Measurements from ENCODE around the gene DENND2C. TPM values are rescaled to one million over a fixed set of nuclear protein-coding genes. Genes with fewer than 3 reads are reported as not detected.

The DENND2C gene
- total and polyA plus RNA-seq, 10 donors = 0.28 to 3.1 (median 1.6) TPM

GRCh38 chr1:114716304-114717170, 46.7 kb upstream of the DENND2C start, which contains the start of gene NRAS:
Gene NRAS, minus strand, starts transcription at chr1:114716771. Its CDS starts 611 bp downstream, at chr1:114716160.
- no peaks in the 10 kb centered on the region for H3K27me3 ChIP-seq (replicated peaks in 1 of 7)
- H3K27ac ChIP-seq = peak within 1 kb of the TSS; percentile 89 to 95 (median 92)
- intact Hi-C loops (cut with DNase I; ENCODE audit: low total_unique reads) = loop anchor here (5.0 to 10.0 kb wide), 2 partner anchors 41 to 132 kb away; partner anchors contain the start of genes BCAS2 and CSDE1
- peaks cover 17 to 57% (median 35%) of the 10 kb centered on the region in 6 donors for H3K4me1 ChIP-seq
- no peaks in the 10 kb centered on the region for H3K9me3 ChIP-seq
- H3K4me3 ChIP-seq = peak within 1 kb of the TSS; percentile 73 to 88 (median 78)
- peaks cover 0 to 84% (median 58%) of the 10 kb centered on the region in 6 donors for H3K36me3 ChIP-seq
- WGBS, 5 donors = 0 to 1% (median 1%) methylated on average over 38 of the region's 38 CpGs
- DNase-seq = peak; percentile 98
- peak in 1 of 3 donors; percentile 21 for TF ChIP-seq POLR2A (IDR thresholded peaks at IDR 0.05)
- peak; percentile 93 to 97 (median 94) for TF ChIP-seq POLR2AphosphoS5 (IDR thresholded peaks at IDR 0.05)
- peak in 1 of 11 experiments; percentile 15 for TF ChIP-seq CTCF (IDR thresholded peaks at IDR 0.05 in 8 of 11, conservative IDR thresholded peaks at IDR 0.05 in 3 of 11)

DNA sequence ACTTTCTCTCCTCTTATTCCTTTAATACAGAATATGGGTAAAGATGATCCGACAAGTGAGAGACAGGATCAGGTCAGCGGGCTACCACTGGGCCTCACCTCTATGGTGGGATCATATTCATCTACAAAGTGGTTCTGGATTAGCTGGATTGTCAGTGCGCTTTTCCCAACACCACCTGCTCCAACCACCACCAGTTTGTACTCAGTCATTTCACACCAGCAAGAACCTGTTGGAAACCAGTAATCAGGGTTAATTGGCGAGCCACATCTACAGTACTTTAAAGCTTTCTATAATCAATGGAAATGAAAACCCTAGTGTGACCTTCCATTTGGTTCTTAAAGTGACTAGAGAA, 46.1 kb upstream of the DENND2C start:
- 46 to 57% (median 50%) methylated on average over 4 of the region's 4 CpGs for WGBS, 5 donors
- Histone ChIP-seq H3K4me1 (peaks cover 17 to 57% (median 35%) of the 10 kb centered on the region in 6 donors), H3K9me3 (no peaks in the 10 kb centered on the region), H3K4me3 (peak overlapping the region; percentile 73 to 88 (median 78)), H3K36me3 (peaks cover 0 to 84% (median 58%) of the 10 kb centered on the region in 6 donors), H3K27me3 (replicated peaks in 1 of 7) (no peaks in the 10 kb centered on the region), H3K27ac (peak overlapping the region; percentile 89 to 95 (median 92))
- TF ChIP-seq CTCF (IDR thresholded peaks at IDR 0.05 in 8 of 11, conservative IDR thresholded peaks at IDR 0.05 in 3 of 11) (no peak), POLR2AphosphoS5 (IDR thresholded peaks at IDR 0.05) (no peak), POLR2A (IDR thresholded peaks at IDR 0.05) (no peak)
- intact Hi-C loops (cut with DNase I; ENCODE audit: low total_unique reads) = loop anchor here (5.0 to 10.0 kb wide), 2 partner anchors 41 to 131 kb away; partner anchors contain the start of genes BCAS2 and CSDE1
- no peak for DNase-seq

GRCh38 chr1:114712977-114713376, 43.1 kb upstream of the DENND2C start:
- H3K36me3 ChIP-seq = peaks cover 4 to 84% (median 53%) of the 10 kb centered on the region in 6 donors
- H3K9me3 ChIP-seq = no peaks in the 10 kb centered on the region
- no peak for TF ChIP-seq POLR2AphosphoS5 (IDR thresholded peaks at IDR 0.05)
- no peak for TF ChIP-seq CTCF (IDR thresholded peaks at IDR 0.05 in 8 of 11, conservative IDR thresholded peaks at IDR 0.05 in 3 of 11)
- TF ChIP-seq POLR2A (IDR thresholded peaks at IDR 0.05) = no peak
- H3K27ac ChIP-seq = no peak overlapping the region
- no peaks in the 10 kb centered on the region for H3K27me3 ChIP-seq (replicated peaks in 1 of 7)
- peaks cover 17 to 57% (median 35%) of the 10 kb centered on the region in 6 donors for H3K4me1 ChIP-seq
- 84 to 96% (median 89%) methylated on average over 4 of the region's 4 CpGs for WGBS, 5 donors
- intact Hi-C loops (cut with DNase I; ENCODE audit: low total_unique reads) = loop anchor here (10.0 kb wide), 1 partner anchor 128 kb away; the partner anchor contains the start of gene BCAS2
- no peak for DNase-seq
- H3K4me3 ChIP-seq = no peak overlapping the region

GRCh38 chr1:114710360-114710759, 40.5 kb upstream of the DENND2C start:
- Histone ChIP-seq H3K4me3 (no peak overlapping the region), H3K4me1 (peaks cover 9 to 35% (median 18%) of the 10 kb centered on the region in 6 donors), H3K36me3 (peaks cover 8 to 100% (median 67%) of the 10 kb centered on the region in 6 donors), H3K27ac (no peak overlapping the region), H3K27me3 (replicated peaks in 1 of 7) (no peaks in the 10 kb centered on the region), H3K9me3 (no peaks in the 10 kb centered on the region)
- 93 to 100% (median 98%) methylated on average over 3 of the region's 3 CpGs for WGBS, 5 donors
- intact Hi-C loops (cut with DNase I; ENCODE audit: low total_unique reads) = loop anchor here (10.0 kb wide), 1 partner anchor 126 kb away; the partner anchor contains the start of gene BCAS2
- TF ChIP-seq POLR2AphosphoS5 (IDR thresholded peaks at IDR 0.05) = no peak
- no peak for TF ChIP-seq CTCF (IDR thresholded peaks at IDR 0.05 in 8 of 11, conservative IDR thresholded peaks at IDR 0.05 in 3 of 11)
- TF ChIP-seq POLR2A (IDR thresholded peaks at IDR 0.05) = no peak
- DNase-seq = no peak

All from spleen (tissue), 11 donors.